Measurements from ENCODE around the gene LTBP1.

DNA sequence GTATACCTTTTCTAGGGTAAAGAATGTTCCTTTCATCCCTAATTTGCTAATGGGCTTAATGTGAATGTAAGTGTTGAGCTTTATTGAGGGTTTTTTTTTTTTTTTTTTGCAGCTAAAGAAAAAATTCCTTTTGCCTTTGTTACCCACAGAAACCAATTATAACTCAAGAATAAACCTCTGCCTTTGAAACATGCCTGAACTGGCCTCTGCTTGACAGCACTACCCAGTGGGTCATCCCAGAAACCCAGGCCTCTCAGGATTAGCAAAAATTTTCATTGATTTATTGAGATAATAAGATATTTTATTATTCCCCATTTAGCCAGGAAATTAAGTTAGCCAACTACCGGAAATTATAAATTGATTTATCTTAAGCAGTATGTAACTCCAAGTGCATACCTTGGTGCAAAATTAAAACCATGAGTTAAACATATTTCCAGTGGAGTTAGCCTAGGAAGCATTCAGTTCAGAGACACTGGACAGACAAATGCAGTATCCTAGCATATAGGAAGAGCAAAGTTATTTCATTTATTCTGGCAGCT is 462.7 kb downstream of the LTBP1 start:
- TF ChIP-seq, protein P1, sequence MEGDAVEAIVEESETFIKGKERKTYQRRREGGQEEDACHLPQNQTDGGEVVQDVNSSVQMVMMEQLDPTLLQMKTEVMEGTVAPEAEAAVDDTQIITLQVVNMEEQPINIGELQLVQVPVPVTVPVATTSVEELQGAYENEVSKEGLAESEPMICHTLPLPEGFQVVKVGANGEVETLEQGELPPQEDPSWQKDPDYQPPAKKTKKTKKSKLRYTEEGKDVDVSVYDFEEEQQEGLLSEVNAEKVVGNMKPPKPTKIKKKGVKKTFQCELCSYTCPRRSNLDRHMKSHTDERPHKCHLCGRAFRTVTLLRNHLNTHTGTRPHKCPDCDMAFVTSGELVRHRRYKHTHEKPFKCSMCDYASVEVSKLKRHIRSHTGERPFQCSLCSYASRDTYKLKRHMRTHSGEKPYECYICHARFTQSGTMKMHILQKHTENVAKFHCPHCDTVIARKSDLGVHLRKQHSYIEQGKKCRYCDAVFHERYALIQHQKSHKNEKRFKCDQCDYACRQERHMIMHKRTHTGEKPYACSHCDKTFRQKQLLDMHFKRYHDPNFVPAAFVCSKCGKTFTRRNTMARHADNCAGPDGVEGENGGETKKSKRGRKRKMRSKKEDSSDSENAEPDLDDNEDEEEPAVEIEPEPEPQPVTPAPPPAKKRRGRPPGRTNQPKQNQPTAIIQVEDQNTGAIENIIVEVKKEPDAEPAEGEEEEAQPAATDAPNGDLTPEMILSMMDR (conservative IDR thresholded peaks at IDR 0.05; ENCODE audit: low read length) = no peak
- no peak for TF ChIP-seq EZH2phosphoT487 (IDR thresholded peaks at IDR 0.05; ENCODE audit: borderline replicate concordance, low read depth, low read length)
